ENCODE data around the gene DRC7. TPM values are rescaled to one million over a fixed set of nuclear protein-coding genes. Genes with fewer than 3 reads are reported as not detected.

DRC7 gene
- total RNA-seq, 1 experiment from 2014 or later: not detected

DNA sequence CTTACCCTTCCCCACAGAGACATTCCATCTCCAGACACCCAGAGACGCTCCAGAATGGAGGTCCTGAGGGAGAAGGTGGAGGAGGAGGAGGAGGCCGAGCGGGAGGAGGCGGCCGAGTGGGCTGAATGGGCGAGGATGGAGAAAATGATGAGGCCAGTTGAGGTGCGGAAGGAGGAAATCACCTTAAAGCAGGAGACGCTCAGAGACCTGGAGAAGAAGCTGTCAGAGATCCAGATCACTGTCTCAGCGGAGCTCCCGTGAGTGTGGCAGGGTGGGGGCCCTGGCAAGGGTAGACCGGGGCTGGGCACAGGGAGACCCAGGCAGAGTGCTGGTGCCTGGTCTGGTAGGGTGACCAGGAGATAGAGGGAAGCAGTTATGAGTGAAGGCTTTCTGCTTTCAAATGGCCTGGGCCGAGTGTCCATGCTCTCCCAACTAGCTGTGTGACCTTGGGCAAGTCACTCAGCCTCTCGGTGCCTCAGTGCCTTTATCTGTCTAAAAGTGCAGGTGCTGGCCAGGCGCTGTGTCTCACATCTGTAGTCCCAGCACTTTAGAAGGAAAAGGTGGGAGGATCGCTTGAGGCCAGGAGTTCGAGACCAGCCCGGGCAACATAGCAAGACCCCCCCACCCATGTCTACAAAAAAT lies 3.4 kb downstream of the DRC7 start:
- CTCF ChIA-PET: no interaction called here
- H3K27ac Mint-ChIP-seq: no peak overlapping the region
- ATAC-seq: no peak
- no peak for DNase-seq (ENCODE audit: low spot score)
- H3K36me3 Mint-ChIP-seq: no peaks in the 10 kb centered on the region
- H3K4me1 Mint-ChIP-seq: peaks cover 6% of the 10 kb centered on the region
- POLR2A ChIA-PET: no interaction called here
- no peaks in the 10 kb centered on the region for H3K27me3 Mint-ChIP-seq (ENCODE audit: low read depth)
- TF ChIP-seq SMAD3 (CRISPR knock-in tag; IDR thresholded peaks at IDR 0.05; ENCODE audit: borderline replicate concordance) (no peak), TCF7 (CRISPR knock-in tag; IDR thresholded peaks at IDR 0.05; ENCODE audit: low read depth) (no peak)
- H3K4me3 Mint-ChIP-seq: no peak overlapping the region
- no peaks in the 10 kb centered on the region for H3K9me3 Mint-ChIP-seq

DNA sequence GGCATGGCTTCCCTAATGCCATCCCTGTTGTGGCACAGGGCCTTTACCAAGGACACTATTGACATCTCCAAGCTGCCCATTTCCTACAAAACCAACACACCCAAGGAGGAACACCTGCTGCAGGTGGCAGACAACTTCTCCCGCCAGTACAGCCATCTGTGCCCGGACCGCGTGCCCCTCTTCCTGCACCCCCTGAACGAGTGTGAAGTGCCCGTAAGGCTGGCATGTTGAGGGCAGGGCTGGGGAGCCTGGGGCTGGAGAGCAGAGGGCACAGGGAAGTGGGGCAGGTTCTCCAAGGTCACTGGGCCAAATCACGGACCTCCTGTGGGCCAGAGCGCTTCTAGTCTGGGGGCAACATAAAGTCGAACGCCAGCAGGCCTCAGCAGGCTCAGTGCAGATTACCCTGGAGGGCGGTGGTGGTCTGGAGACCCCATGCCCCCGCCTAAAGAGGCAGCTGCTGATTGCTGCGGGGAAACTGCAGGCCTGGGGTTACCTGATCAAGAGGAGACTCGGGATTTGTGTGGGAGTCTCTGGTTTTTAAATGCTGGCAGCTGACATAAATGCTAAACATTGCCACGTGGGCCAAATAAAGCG lies 4.3 kb downstream of the DRC7 start:
- no peak for DNase-seq (ENCODE audit: low spot score)
- peaks cover 6% of the 10 kb centered on the region for H3K4me1 Mint-ChIP-seq
- ChIA-PET CTCF (interaction anchor here (0.8 kb wide), 1 partner anchor 70 kb away, joined by 3 read pairs; the partner anchor contains the start of gene ADGRG1), POLR2A (no interaction called here)
- TF ChIP-seq TEAD1 (CRISPR knock-in tag; IDR thresholded peaks at IDR 0.05) (no peak), ATF1 (CRISPR knock-in tag; IDR thresholded peaks at IDR 0.05) (no peak), ZBTB21 (CRISPR knock-in tag; IDR thresholded peaks at IDR 0.05; ENCODE audit: borderline replicate concordance) (no peak), ZNF232 (CRISPR knock-in tag; IDR thresholded peaks at IDR 0.05) (no peak), GRHL2 (CRISPR knock-in tag; IDR thresholded peaks at IDR 0.05; ENCODE audit: insufficient replicate concordance, severe bottlenecking) (no peak), ZNF138 (CRISPR knock-in tag; conservative IDR thresholded peaks at IDR 0.05) (no peak)
- TF ChIP-seq, protein P1, sequence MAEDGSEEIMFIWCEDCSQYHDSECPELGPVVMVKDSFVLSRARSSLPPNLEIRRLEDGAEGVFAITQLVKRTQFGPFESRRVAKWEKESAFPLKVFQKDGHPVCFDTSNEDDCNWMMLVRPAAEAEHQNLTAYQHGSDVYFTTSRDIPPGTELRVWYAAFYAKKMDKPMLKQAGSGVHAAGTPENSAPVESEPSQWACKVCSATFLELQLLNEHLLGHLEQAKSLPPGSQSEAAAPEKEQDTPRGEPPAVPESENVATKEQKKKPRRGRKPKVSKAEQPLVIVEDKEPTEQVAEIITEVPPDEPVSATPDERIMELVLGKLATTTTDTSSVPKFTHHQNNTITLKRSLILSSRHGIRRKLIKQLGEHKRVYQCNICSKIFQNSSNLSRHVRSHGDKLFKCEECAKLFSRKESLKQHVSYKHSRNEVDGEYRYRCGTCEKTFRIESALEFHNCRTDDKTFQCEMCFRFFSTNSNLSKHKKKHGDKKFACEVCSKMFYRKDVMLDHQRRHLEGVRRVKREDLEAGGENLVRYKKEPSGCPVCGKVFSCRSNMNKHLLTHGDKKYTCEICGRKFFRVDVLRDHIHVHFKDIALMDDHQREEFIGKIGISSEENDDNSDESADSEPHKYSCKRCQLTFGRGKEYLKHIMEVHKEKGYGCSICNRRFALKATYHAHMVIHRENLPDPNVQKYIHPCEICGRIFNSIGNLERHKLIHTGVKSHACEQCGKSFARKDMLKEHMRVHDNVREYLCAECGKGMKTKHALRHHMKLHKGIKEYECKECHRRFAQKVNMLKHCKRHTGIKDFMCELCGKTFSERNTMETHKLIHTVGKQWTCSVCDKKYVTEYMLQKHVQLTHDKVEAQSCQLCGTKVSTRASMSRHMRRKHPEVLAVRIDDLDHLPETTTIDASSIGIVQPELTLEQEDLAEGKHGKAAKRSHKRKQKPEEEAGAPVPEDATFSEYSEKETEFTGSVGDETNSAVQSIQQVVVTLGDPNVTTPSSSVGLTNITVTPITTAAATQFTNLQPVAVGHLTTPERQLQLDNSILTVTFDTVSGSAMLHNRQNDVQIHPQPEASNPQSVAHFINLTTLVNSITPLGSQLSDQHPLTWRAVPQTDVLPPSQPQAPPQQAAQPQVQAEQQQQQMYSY (CRISPR knock-in tag; IDR thresholded peaks at IDR 0.05): no peak
- H3K9me3 Mint-ChIP-seq: no peaks in the 10 kb centered on the region
- no peak overlapping the region for H3K4me3 Mint-ChIP-seq
- ATAC-seq: no peak
- H3K27ac Mint-ChIP-seq: no peak overlapping the region
- H3K36me3 Mint-ChIP-seq: no peaks in the 10 kb centered on the region
- H3K27me3 Mint-ChIP-seq (ENCODE audit: low read depth): no peaks in the 10 kb centered on the region

DNA sequence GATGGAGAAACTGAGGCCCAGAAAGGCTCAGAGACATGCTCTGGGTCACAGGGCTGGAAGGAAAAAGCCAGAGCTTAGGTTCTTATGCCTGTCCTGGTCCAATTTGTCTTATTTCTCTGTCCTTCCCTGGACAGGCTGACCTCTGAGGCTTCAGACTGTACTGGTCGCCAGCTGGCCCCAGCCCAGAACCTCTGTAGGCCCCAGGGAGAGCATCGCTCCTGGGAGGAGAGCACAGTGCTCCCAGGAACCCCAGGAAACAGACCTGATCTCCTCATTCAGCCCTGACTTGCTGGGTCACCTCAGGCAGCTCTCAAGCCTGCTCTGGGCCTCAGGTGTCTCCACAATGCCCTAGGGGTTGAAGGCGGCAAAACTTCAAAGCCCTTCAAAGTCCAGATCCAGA lies 4.9 kb downstream of the DRC7 start:
- no peak overlapping the region for H3K27ac Mint-ChIP-seq
- ChIA-PET POLR2A (no interaction called here), CTCF (no interaction called here)
- H3K36me3 Mint-ChIP-seq: no peaks in the 10 kb centered on the region
- TF ChIP-seq, protein P1 (CRISPR knock-in tag; IDR thresholded peaks at IDR 0.05): no peak
- TF ChIP-seq CBFB (CRISPR knock-in tag; IDR thresholded peaks at IDR 0.05; ENCODE audit: low read depth) (no peak), ZNF138 (CRISPR knock-in tag; conservative IDR thresholded peaks at IDR 0.05) (no peak)
- TF ChIP-seq, protein P2, sequence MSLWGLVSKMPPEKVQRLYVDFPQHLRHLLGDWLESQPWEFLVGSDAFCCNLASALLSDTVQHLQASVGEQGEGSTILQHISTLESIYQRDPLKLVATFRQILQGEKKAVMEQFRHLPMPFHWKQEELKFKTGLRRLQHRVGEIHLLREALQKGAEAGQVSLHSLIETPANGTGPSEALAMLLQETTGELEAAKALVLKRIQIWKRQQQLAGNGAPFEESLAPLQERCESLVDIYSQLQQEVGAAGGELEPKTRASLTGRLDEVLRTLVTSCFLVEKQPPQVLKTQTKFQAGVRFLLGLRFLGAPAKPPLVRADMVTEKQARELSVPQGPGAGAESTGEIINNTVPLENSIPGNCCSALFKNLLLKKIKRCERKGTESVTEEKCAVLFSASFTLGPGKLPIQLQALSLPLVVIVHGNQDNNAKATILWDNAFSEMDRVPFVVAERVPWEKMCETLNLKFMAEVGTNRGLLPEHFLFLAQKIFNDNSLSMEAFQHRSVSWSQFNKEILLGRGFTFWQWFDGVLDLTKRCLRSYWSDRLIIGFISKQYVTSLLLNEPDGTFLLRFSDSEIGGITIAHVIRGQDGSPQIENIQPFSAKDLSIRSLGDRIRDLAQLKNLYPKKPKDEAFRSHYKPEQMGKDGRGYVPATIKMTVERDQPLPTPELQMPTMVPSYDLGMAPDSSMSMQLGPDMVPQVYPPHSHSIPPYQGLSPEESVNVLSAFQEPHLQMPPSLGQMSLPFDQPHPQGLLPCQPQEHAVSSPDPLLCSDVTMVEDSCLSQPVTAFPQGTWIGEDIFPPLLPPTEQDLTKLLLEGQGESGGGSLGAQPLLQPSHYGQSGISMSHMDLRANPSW (CRISPR knock-in tag; conservative IDR thresholded peaks at IDR 0.05; ENCODE audit: low read depth): no peak
- H3K9me3 Mint-ChIP-seq: no peaks in the 10 kb centered on the region
- H3K4me1 Mint-ChIP-seq: peaks cover 11% of the 10 kb centered on the region
- ATAC-seq: no peak
- DNase-seq (ENCODE audit: low spot score): no peak
- no peak overlapping the region for H3K4me3 Mint-ChIP-seq
- H3K27me3 Mint-ChIP-seq (ENCODE audit: low read depth): no peaks in the 10 kb centered on the region

Data from WTC11 (cell line).